GM21737 (cell line): ENCODE measurements around the gene DNAH8.
"Not testable (repeated sequence)": the region's sequence is repeated elsewhere in the genome, so short reads cannot be mapped to it uniquely, and the experiment has no call there.

Source experiments
- ATAC-seq: cut with Tn5 transposase; IDR thresholded peaks from one replicate; pipeline ENCODE4 v1.9.1; 2021; ENCODE audit warnings: mild to moderate bottlenecking, moderate library complexity; ENCODE audit not compliant: unreplicated experiment

DNAH8 gene

GRCh38 chr6:38794682-38795081 lies 79.6 kb downstream of the DNAH8 start:
- no peak for ATAC-seq

GRCh38 chr6:38796006-38796405 lies 80.9 kb downstream of the DNAH8 start:
- no peak for ATAC-seq

GRCh38 chr6:38796437-38796836 lies 81.3 kb downstream of the DNAH8 start:
- not testable (repeated sequence) for ATAC-seq

- ATAC-seq = no peak
These were observed 81.7 kb downstream of the DNAH8 start for GRCh38 chr6:38796850-38797249.

- ATAC-seq = no peak
These were observed 82.3 kb downstream of the DNAH8 start for GRCh38 chr6:38797391-38797790.

GRCh38 chr6:38799529-38800184 lies 84.5 kb downstream of the DNAH8 start:
- no peak for ATAC-seq

- no peak for ATAC-seq
These were observed 86.2 kb downstream of the DNAH8 start for GRCh38 chr6:38801305-38801704.

GRCh38 chr6:38802497-38802896 lies 87.4 kb downstream of the DNAH8 start:
- ATAC-seq = no peak

- no peak for ATAC-seq
These were observed 88.0 kb downstream of the DNAH8 start for GRCh38 chr6:38803129-38803528.

- no peak for ATAC-seq
These were observed 89.2 kb downstream of the DNAH8 start for GRCh38 chr6:38804358-38804757.

GRCh38 chr6:38805127-38805655 lies 90.1 kb downstream of the DNAH8 start:
- no peak for ATAC-seq

- no peak for ATAC-seq
These were observed 90.6 kb downstream of the DNAH8 start for GRCh38 chr6:38805692-38806091.

GRCh38 chr6:38806271-38806670 lies 91.2 kb downstream of the DNAH8 start:
- ATAC-seq = no peak

GRCh38 chr6:38806833-38807232 lies 91.7 kb downstream of the DNAH8 start:
- no peak for ATAC-seq

GRCh38 chr6:38808039-38808438 lies 92.9 kb downstream of the DNAH8 start:
- ATAC-seq = no peak

GRCh38 chr6:38813041-38813823 lies 98.1 kb downstream of the DNAH8 start:
- no peak for ATAC-seq

GRCh38 chr6:38814761-38815160 lies 99.7 kb downstream of the DNAH8 start:
- no peak for ATAC-seq

- no peak for ATAC-seq
These were observed 100.1 kb downstream of the DNAH8 start for GRCh38 chr6:38815250-38815649.

- ATAC-seq = no peak
These were observed 103.6 kb downstream of the DNAH8 start for GRCh38 chr6:38818691-38819090.

GRCh38 chr6:38822963-38823362 lies 107.9 kb downstream of the DNAH8 start:
- no peak for ATAC-seq

- ATAC-seq = no peak
These were observed 109.3 kb downstream of the DNAH8 start for GRCh38 chr6:38824243-38824894.

- no peak for ATAC-seq
These were observed 111.9 kb downstream of the DNAH8 start for GRCh38 chr6:38827024-38827423.
